ENCODE data around the gene ANKRD44. TPM values are rescaled to one million over a fixed set of nuclear protein-coding genes. Genes with fewer than 3 reads are reported as not detected.

Gene ANKRD44
- total RNA-seq, 1 donor from 2014 or later, result 4.0 TPM

GRCh38 chr2:197181491-197181890, 129.1 kb downstream of the ANKRD44 start:
- TF ChIP-seq CTCF (IDR thresholded peaks at IDR 0.05; ENCODE audit: unreplicated experiment), result no peak
- peaks cover 1% of the 10 kb centered on the region for H3K4me1 Mint-ChIP-seq (ENCODE audit: low read depth)
- no peak overlapping the region for H3K4me3 Mint-ChIP-seq (ENCODE audit: low read depth)
- no peaks in the 10 kb centered on the region for H3K36me3 Mint-ChIP-seq (ENCODE audit: insufficient read depth)
- no peak for DNase-seq (ENCODE audit: low spot score, unreplicated experiment)
- no peaks in the 10 kb centered on the region for H3K27me3 Mint-ChIP-seq
- no peak overlapping the region for H3K27ac Mint-ChIP-seq
- H3K9me3 Mint-ChIP-seq (ENCODE audit: low read depth), result no peaks in the 10 kb centered on the region

- no peak for DNase-seq (ENCODE audit: low spot score, unreplicated experiment)
- no peak for TF ChIP-seq CTCF (IDR thresholded peaks at IDR 0.05; ENCODE audit: unreplicated experiment)
- H3K27me3 Mint-ChIP-seq, result no peaks in the 10 kb centered on the region
- H3K9me3 Mint-ChIP-seq (ENCODE audit: low read depth), result no peaks in the 10 kb centered on the region
- no peak overlapping the region for H3K27ac Mint-ChIP-seq
- no peak overlapping the region for H3K4me3 Mint-ChIP-seq (ENCODE audit: low read depth)
- H3K4me1 Mint-ChIP-seq (ENCODE audit: low read depth), result no peaks in the 10 kb centered on the region
- H3K36me3 Mint-ChIP-seq (ENCODE audit: insufficient read depth), result no peaks in the 10 kb centered on the region
Observed at GRCh38 chr2:197179744-197180498, 130.7 kb downstream of the ANKRD44 start.

- Mint-ChIP-seq H3K27ac (no peak overlapping the region), H3K36me3 (ENCODE audit: insufficient read depth) (no peaks in the 10 kb centered on the region), H3K4me3 (ENCODE audit: low read depth) (no peak overlapping the region), H3K4me1 (ENCODE audit: low read depth) (peaks cover 1% of the 10 kb centered on the region), H3K27me3 (no peaks in the 10 kb centered on the region), H3K9me3 (ENCODE audit: low read depth) (no peaks in the 10 kb centered on the region)
- no peak for DNase-seq (ENCODE audit: low spot score, unreplicated experiment)
- TF ChIP-seq CTCF (IDR thresholded peaks at IDR 0.05; ENCODE audit: unreplicated experiment), result no peak
Observed at GRCh38 chr2:197176522-197176921, 134.1 kb downstream of the ANKRD44 start.

- no peak for TF ChIP-seq CTCF (IDR thresholded peaks at IDR 0.05; ENCODE audit: unreplicated experiment)
- H3K4me1 Mint-ChIP-seq (ENCODE audit: low read depth), result peaks cover 1% of the 10 kb centered on the region
- H3K27me3 Mint-ChIP-seq, result no peaks in the 10 kb centered on the region
- DNase-seq (ENCODE audit: low spot score, unreplicated experiment), result no peak
- no peak overlapping the region for H3K4me3 Mint-ChIP-seq (ENCODE audit: low read depth)
- H3K9me3 Mint-ChIP-seq (ENCODE audit: low read depth), result no peaks in the 10 kb centered on the region
- H3K36me3 Mint-ChIP-seq (ENCODE audit: insufficient read depth), result no peaks in the 10 kb centered on the region
- H3K27ac Mint-ChIP-seq, result no peak overlapping the region
Observed at GRCh38 chr2:197174539-197175094, 136.0 kb downstream of the ANKRD44 start.

GRCh38 chr2:197171582-197171981, 139.0 kb downstream of the ANKRD44 start:
- TF ChIP-seq CTCF (IDR thresholded peaks at IDR 0.05; ENCODE audit: unreplicated experiment), result no peak
- Mint-ChIP-seq H3K27ac (no peak overlapping the region), H3K27me3 (no peaks in the 10 kb centered on the region), H3K4me1 (ENCODE audit: low read depth) (peaks cover 1% of the 10 kb centered on the region), H3K4me3 (ENCODE audit: low read depth) (no peak overlapping the region), H3K9me3 (ENCODE audit: low read depth) (no peaks in the 10 kb centered on the region), H3K36me3 (ENCODE audit: insufficient read depth) (no peaks in the 10 kb centered on the region)
- no peak for DNase-seq (ENCODE audit: low spot score, unreplicated experiment)
